SK-N-SH treated with all-trans-retinoic acid at 6 μM for 48 hours (cell line): ENCODE measurements around the gene CPA4.

ENCODE experiments used
- CREB5 ChIP-seq: fragments of 250-450 bp; sonication (Bioruptor Pico); IDR thresholded peaks from 2 replicates; pipeline ENCODE4 v1.5.1; 2020; ENCODE audit warnings: low read depth, mild to moderate bottlenecking, moderate library complexity
- CSRNP3 ChIP-seq: fragments of 250-450 bp; sonication (Bioruptor Pico); IDR thresholded peaks from 2 replicates; pipeline ENCODE4 v1.5.1; 2021; ENCODE audit warnings: mild to moderate bottlenecking, moderate library complexity
- ISL1 ChIP-seq: fragments of 250-450 bp; sonication (Bioruptor Pico); IDR thresholded peaks from 2 replicates; pipeline ENCODE4 v2.1.2; 2022; ENCODE audit warnings: mild to moderate bottlenecking, moderate library complexity
- OSR1 ChIP-seq: fragments of 250-450 bp; sonication (Bioruptor Pico); IDR thresholded peaks from 2 replicates; pipeline ENCODE4 v1.8.0; 2022; ENCODE audit warnings: moderate library complexity, mild to moderate bottlenecking, inconsistent platforms
- PATZ1 ChIP-seq: fragments of 250-450 bp; sonication (Bioruptor Pico); IDR thresholded peaks from 2 replicates; pipeline ENCODE4 v1.8.0; 2020; ENCODE audit warnings: mild to moderate bottlenecking, moderate library complexity, borderline replicate concordance
- TSHZ2 ChIP-seq: fragments of 250-450 bp; sonication (Bioruptor Pico); IDR thresholded peaks from 2 replicates; pipeline ENCODE4 v1.5.0; 2020; ENCODE audit warnings: mild to moderate bottlenecking, moderate library complexity
- ZFP3 ChIP-seq: fragments of 250-450 bp; sonication (Bioruptor Pico); IDR thresholded peaks from 2 replicates; pipeline ENCODE4 v1.5.0; 2020; ENCODE audit warnings: mild to moderate bottlenecking, moderate library complexity
- ZNF70 ChIP-seq: fragments of 450-650 bp; formaldehyde crosslinking; IDR thresholded peaks from 2 replicates; pipeline ENCODE4 v1.5.0; 2020; ENCODE audit warnings: mild to moderate bottlenecking, moderate library complexity
- ZNF8 ChIP-seq: fragments of 450-650 bp; formaldehyde crosslinking; IDR thresholded peaks from 2 replicates; pipeline ENCODE4 v1.5.0; 2020; ENCODE audit warnings: mild to moderate bottlenecking, moderate library complexity

- TF ChIP-seq TSHZ2 (CRISPR knock-in tag) = no peak
- TF ChIP-seq CSRNP3 = no peak
- no peak for TF ChIP-seq CREB5 (CRISPR knock-in tag)
- TF ChIP-seq OSR1 (CRISPR knock-in tag) = no peak
- TF ChIP-seq ZFP3 (CRISPR knock-in tag) = no peak
- TF ChIP-seq PATZ1 (CRISPR knock-in tag) = no peak
- no peak for TF ChIP-seq ISL1 (CRISPR knock-in tag)
- TF ChIP-seq ZNF70 (CRISPR knock-in tag) = no peak
- no peak for TF ChIP-seq ZNF8 (CRISPR knock-in tag)
These were observed 30.5 kb upstream of the CPA4 start for GRCh38 chr7:130262448-130262847.
